Iris pigment epithelial cell (primary cell): ENCODE data around the gene CCDC78.

Experiments used
- DNase-seq: peaks from one replicate; pipeline ENCODE4 v3.0.0-alpha.2; 2011; ENCODE audit warnings: low read depth

Gene CCDC78

GRCh38 chr16:710500-711075 is 15.7 kb downstream of the CCDC78 start:
- DNase-seq: no peak

GRCh38 chr16:709566-710499 is 16.4 kb downstream of the CCDC78 start:
- DNase-seq: peak; percentile 82

DNA sequence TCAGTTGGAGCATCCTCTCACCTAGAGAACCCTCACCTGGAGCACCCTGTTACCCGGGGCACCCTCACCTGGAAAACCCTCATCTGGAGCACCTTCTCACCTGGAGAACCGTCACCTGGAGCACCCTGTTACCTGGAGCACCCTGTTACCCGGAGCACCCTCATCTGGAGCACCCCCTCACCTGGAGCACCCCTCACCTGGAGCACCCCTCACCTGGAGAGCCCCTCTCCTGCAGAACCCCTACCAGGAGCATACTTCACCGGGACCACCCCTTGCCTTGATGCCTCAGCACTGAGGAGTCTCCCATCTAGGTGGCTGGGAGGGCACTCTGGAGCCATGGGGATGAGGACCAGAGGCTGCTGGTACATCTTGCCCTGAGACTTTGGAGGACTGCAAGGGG is 17.3 kb downstream of the CCDC78 start:
- DNase-seq: no peak

- no peak for DNase-seq
These were observed 18.2 kb downstream of the CCDC78 start for GRCh38 chr16:708019-708418.

DNA sequence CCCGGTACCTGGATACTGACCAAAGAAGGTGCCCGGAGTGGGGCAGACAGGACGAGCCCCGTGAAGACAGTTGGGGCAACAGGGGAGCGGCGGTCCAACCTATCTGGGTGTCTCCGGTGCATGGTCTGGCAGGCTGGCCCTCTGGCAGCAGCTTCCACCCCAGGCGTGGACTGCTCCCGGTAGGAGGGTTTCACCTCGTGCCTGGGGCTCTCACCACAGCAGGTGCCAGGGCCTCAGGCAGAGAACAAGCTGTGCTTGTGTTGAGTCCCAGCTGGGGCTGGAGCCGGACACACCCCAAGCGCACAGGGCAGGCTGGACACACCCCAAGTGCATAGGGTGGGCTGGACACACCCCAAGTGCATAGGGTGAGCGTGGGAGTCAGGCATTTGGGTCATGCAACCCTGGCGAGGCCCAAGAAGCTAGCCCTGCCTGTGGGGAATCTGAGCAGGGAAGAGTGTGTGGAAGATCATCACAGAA is 19.1 kb downstream of the CCDC78 start:
- no peak for DNase-seq

GRCh38 chr16:706189-707061 is 19.8 kb downstream of the CCDC78 start:
- no peak for DNase-seq

DNA sequence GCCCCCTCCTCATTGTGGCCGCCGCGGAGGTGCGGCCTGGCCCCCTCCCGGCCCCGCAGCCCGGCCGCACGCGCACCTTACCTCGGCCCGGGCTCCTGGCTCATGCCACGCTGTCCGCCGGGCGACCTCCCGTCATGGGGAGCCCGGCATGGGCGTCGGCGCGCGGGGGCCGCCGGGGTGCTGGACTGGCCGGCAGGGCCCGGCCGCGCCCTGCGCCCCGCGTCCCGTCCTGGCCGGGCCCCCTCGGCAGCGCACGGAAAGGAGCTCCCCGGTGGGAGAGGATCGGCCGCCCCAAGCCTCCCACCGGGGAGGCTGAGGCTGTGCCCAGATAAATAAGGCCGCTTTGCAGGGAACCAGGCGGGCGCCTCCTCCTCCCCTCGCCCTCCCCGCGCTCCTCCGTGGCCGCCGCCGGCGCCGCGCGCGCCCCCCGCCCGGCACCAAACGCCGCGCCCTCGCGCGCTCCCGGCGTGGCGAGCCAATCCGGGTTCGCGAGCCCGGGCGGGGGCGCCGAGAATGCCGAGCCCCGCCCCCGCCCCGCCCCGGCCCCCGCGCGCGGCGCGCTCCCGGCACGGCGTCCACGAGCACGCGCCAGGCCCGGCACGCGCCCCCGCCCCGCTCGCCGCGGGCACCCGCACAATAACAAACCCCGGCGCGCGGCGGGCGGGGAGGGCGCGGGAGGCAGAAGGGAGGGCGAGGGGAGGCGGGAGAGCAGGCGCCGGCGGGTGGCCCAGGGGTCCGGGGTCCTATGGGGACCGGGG is 20.6 kb downstream of the CCDC78 start, which contains the start of gene FBXL16:
FBXL16 (minus strand) TSS at position 371 of the 758 bp plus-strand sequence. CDS start 8,396 bp downstream, outside the sequence.
- DNase-seq: no peak

GRCh38 chr16:704552-705380 is 21.5 kb downstream of the CCDC78 start:
- no peak for DNase-seq

DNA sequence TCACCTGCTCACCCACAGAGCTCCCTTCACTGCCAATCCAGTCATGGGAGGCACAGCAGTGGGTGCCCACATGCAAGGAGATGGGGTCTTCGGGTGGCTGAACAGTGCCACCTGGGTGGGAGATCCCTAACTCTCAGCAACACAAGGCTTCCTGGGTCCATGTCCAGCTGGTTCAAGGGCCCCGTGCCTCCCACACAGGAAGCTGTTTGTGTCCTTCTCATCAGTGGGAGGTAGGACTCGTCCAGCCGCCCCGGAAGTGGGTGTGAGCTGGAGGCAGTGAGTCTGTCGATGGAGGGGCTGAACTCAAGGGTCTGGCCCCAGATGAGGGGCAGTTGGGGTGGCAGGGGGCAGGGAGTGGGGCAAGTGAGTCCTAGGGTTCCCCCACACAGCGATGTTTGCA is 22.2 kb downstream of the CCDC78 start:
- DNase-seq: no peak

GRCh38 chr16:703406-703805 is 22.8 kb downstream of the CCDC78 start:
- no peak for DNase-seq

- DNase-seq: no peak
These were observed 23.9 kb downstream of the CCDC78 start for GRCh38 chr16:702341-702740.

GRCh38 chr16:700684-701584 is 25.3 kb downstream of the CCDC78 start:
- DNase-seq: no peak

GRCh38 chr16:698911-699671 is 27.2 kb downstream of the CCDC78 start:
- no peak for DNase-seq

- no peak for DNase-seq
These were observed 30.7 kb downstream of the CCDC78 start for GRCh38 chr16:695355-696089.

DNA sequence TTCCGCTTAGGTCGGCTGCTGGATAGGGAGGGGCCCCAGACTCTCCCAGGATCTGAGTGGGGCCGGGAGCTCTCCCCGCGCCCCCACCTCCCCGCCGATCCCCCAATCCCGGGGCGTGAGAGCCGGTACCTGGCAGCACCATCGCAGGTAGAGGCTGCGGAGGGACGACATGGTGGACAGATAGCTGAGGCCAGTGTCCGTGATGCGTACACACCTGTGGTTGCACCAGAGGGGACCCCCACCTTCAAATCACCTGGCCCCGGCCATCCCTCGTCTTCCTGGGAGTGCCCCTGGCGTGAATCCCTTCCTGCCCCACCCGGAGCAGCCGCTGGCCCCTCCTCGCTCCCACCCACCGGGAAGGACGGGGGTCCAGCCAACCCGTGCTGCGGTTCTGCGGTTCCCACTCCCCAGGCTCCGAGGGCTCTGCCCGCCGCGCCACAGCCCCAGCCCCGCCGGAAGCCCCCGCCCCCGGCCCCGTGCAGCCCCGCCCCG is 31.3 kb downstream of the CCDC78 start:
- no peak for DNase-seq

- DNase-seq: no peak
These were observed 31.9 kb downstream of the CCDC78 start for GRCh38 chr16:694187-694862.

GRCh38 chr16:693766-694165 is 32.5 kb downstream of the CCDC78 start:
- no peak for DNase-seq
